ENCODE results near the gene CNKSR3. TPM values are rescaled to one million over a fixed set of nuclear protein-coding genes. Genes with fewer than 3 reads are reported as not detected.

Gene CNKSR3
- total and polyA plus RNA-seq, 2 of the 8 experiments (the other 6 are each of a cell fraction or from before 2014, with no cell fraction given), result 1.2 to 6.2 TPM

DNA sequence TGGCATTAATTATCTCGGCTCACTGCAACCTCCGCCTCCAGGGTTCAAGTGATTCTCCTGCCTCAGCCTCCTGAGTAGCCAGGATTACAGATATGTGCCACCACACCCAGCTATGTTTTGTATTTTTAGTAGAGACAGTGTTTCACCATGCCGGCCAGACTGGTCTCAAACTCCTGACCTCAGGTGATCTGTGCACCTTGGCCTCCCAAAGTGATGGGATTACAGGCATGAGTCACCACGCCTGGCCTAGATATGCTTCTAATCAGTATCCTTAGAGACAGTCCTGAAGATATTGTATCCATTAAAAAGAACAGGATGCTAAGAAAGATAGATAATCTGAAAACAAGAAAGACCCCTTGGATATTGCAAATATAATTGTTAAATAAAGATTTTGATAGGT is 150.8 kb downstream of the CNKSR3 start (continued):
- TF ChIP-seq ZNF274 (IDR thresholded peaks at IDR 0.05; ENCODE audit: borderline replicate concordance, extremely low read depth, low read length) (no peak), KDM5A (IDR thresholded peaks at IDR 0.05; ENCODE audit: low read length) (no peak), EZH2 (IDR thresholded peaks at IDR 0.05; ENCODE audit: low read depth, low read length, severe bottlenecking) (no peak)
